ENCODE results near the gene UCK2.

DNA sequence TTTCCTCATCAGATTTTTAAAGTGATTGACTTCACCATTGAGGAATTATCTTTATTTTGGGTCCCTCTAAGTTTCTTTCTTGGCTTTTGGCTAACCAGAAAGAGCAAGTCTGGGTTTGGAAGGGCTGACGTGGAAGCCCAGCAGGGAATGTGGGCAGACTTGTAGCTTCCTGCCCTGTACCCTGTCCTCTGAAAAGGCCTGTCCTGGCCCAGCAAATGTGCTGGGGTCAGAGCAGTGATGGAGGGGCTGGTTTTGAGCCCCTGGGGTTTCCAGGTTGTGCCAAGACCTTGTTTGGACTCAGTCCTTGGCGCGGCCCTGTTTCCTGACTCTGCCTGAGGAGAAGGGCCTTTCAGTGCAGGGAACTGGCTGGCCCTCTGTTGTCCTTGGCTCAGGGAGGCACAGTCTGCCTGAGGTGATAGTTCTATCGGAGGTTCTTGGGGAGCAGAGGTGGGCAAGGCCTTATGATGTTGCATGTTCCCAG lies 72.1 kb downstream of the UCK2 start:
- TF ChIP-seq, protein P1, sequence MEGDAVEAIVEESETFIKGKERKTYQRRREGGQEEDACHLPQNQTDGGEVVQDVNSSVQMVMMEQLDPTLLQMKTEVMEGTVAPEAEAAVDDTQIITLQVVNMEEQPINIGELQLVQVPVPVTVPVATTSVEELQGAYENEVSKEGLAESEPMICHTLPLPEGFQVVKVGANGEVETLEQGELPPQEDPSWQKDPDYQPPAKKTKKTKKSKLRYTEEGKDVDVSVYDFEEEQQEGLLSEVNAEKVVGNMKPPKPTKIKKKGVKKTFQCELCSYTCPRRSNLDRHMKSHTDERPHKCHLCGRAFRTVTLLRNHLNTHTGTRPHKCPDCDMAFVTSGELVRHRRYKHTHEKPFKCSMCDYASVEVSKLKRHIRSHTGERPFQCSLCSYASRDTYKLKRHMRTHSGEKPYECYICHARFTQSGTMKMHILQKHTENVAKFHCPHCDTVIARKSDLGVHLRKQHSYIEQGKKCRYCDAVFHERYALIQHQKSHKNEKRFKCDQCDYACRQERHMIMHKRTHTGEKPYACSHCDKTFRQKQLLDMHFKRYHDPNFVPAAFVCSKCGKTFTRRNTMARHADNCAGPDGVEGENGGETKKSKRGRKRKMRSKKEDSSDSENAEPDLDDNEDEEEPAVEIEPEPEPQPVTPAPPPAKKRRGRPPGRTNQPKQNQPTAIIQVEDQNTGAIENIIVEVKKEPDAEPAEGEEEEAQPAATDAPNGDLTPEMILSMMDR (IDR thresholded peaks at IDR 0.05): no peak
- TF ChIP-seq, protein P2, sequence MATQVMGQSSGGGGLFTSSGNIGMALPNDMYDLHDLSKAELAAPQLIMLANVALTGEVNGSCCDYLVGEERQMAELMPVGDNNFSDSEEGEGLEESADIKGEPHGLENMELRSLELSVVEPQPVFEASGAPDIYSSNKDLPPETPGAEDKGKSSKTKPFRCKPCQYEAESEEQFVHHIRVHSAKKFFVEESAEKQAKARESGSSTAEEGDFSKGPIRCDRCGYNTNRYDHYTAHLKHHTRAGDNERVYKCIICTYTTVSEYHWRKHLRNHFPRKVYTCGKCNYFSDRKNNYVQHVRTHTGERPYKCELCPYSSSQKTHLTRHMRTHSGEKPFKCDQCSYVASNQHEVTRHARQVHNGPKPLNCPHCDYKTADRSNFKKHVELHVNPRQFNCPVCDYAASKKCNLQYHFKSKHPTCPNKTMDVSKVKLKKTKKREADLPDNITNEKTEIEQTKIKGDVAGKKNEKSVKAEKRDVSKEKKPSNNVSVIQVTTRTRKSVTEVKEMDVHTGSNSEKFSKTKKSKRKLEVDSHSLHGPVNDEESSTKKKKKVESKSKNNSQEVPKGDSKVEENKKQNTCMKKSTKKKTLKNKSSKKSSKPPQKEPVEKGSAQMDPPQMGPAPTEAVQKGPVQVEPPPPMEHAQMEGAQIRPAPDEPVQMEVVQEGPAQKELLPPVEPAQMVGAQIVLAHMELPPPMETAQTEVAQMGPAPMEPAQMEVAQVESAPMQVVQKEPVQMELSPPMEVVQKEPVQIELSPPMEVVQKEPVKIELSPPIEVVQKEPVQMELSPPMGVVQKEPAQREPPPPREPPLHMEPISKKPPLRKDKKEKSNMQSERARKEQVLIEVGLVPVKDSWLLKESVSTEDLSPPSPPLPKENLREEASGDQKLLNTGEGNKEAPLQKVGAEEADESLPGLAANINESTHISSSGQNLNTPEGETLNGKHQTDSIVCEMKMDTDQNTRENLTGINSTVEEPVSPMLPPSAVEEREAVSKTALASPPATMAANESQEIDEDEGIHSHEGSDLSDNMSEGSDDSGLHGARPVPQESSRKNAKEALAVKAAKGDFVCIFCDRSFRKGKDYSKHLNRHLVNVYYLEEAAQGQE (IDR thresholded peaks at IDR 0.05; ENCODE audit: insufficient read depth in 1 of 2, low read depth in 2 of 2, low read length in 1 of 2): no peak
- no peak for TF ChIP-seq TCF7L2 (IDR thresholded peaks at IDR 0.05; ENCODE audit: low read depth, low read length)
- no peak for TF ChIP-seq POLR2AphosphoS5 (IDR thresholded peaks at IDR 0.05; ENCODE audit: low read depth, low read length)
